Endothelial cell of umbilical vein (primary cell): ENCODE measurements around the gene SLC25A26.

Experiments
- CTCF ChIP-seq, 2 donors: IDR thresholded peaks; 1 replicate in 1 of 2; 2 replicates in 1 of 2; pipeline ENCODE4 v1.5.1; 2011; ENCODE audit warnings: low read length in 2 of 2, mild to moderate bottlenecking in 2 of 2, moderate library complexity in 2 of 2, control low read depth in 1 of 2, inconsistent platforms in 1 of 2, low read depth in 1 of 2; ENCODE audit not compliant: insufficient read depth in 1 of 2; ENCODE audit errors: extremely low read depth in 1 of 2
- POLR2AphosphoS5 ChIP-seq: IDR thresholded peaks from 2 replicates; pipeline ENCODE4 v1.6.1; 2012; ENCODE audit warnings: low read depth, mild to moderate bottlenecking, control low read depth, low read length, moderate library complexity; ENCODE audit not compliant: insufficient read depth

DNA sequence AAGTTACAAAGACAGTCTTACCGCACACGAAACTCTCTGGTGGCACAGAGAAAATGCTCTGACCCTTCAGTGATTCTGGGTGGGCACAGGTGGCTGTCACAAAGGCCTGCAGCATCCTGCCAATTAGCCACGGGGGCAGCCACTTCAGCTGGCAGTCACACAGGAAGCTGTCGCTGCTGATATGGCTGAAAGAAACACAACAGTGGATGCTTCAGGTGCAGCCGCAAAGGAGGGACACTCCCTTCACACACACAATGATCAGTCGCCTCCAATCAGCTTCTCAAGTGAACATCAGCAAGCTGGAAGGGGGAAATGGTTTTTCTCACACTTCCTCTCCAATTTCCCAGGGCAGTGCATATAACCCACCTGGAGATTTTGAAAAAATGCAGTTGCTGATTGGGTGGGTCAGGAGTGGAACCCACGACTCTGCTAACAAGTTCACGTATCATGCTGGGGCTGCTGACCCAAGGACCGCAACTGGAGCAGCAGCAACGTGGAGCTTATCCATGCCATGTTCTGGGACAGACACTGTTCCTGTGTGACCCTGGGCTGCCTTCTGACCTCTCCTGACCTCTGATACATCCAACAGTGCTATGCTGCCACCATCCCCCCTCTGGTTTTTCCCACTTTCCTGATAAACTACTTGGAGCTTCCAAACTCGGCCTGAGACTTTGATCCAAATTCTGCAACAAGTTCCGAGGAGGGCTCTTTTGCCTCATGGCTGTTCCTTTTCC lies 173.4 kb downstream of the SLC25A26 start:
- TF ChIP-seq CTCF (IDR thresholded peaks at IDR 0.05; ENCODE audit: extremely low read depth in 1 of 2, insufficient read depth in 1 of 2, low read depth in 1 of 2, low read length in 2 of 2) (no peak), POLR2AphosphoS5 (no peak)
